Heart left ventricle (tissue), 16 donors: ENCODE results near the gene TRNP1. TPM values are rescaled to one million over a fixed set of nuclear protein-coding genes. Genes with fewer than 3 reads are reported as not detected.

Experiments used
- ATAC-seq, 4 donors: fragments of 200-7000 bp; cut with Tn5 transposase; one replicate each; pipeline ENCODE4 v1.9.1; 2020 to 2022; ENCODE audit warnings: moderate library complexity in 4 of 4, mild to moderate bottlenecking in 3 of 4, moderate number of reproducible peaks in 1 of 4
- DNase-seq, 5 donors: peaks; one replicate each; pipeline ENCODE4 v3.0.0-alpha.2; 2020
- H3K27ac ChIP-seq, 12 donors: fragments of 200-600 bp; sonication (generic) in 4 of 12; one replicate each; pipeline versions ENCODE4 v1.5.0 to v1.8.0; 2016 to 2022; ENCODE audit warnings: mild to moderate bottlenecking in 2 of 12
- H3K27me3 ChIP-seq, 9 donors: fragments of 200-600 bp; sonication (generic) in 2 of 9; one replicate each; pipeline versions ENCODE4 v1.5.1 to v1.8.0; 2016 to 2022; ENCODE audit warnings: mild to moderate bottlenecking in 3 of 9
- H3K36me3 ChIP-seq, 9 donors: fragments of 200-600 bp; sonication (generic) in 2 of 9; one replicate each; pipeline versions ENCODE4 v1.5.0 to v1.8.0; 2018 to 2022; ENCODE audit warnings: mild to moderate bottlenecking in 2 of 9
- H3K4me1 ChIP-seq, 12 donors: fragments of 200-600 bp; sonication (generic) in 4 of 12; one replicate each; pipeline versions ENCODE4 v1.5.0 to v1.8.0; 2016 to 2022; ENCODE audit warnings: mild to moderate bottlenecking in 3 of 12
- H3K4me3 ChIP-seq, 12 donors: fragments of 200-600 bp; sonication (generic) in 4 of 12; one replicate each; pipeline versions ENCODE4 v1.5.0 to v1.8.0; 2017 to 2022; ENCODE audit warnings: mild to moderate bottlenecking in 9 of 12, moderate library complexity in 4 of 12
- H3K9me3 ChIP-seq, 12 donors: fragments of 200-600 bp; sonication (generic) in 4 of 12; one replicate each; pipeline versions ENCODE4 v1.5.0 to v1.8.0; 2016 to 2022; ENCODE audit warnings: mild to moderate bottlenecking in 1 of 12
- CTCF ChIP-seq, 12 donors: fragments of 200-600 bp; sonication (generic) in 4 of 12; IDR thresholded peaks; one replicate each; pipeline versions ENCODE4 v1.5.0 to v1.8.0; 2018 to 2022; ENCODE audit warnings: antibody characterized with exemption in 12 of 12, mild to moderate bottlenecking in 5 of 12
- POLR2A ChIP-seq, 2 donors: fragments of 450-650 bp; IDR thresholded peaks; one replicate each; pipeline ENCODE4 v1.6.1; 2017; ENCODE audit warnings: antibody characterized with exemption in 2 of 2, mild to moderate bottlenecking in 2 of 2, moderate library complexity in 2 of 2
- WGBS, 4 donors: extraction: QIAGEN DNeasy Blood & Tissue Kit in 2 of 4; methylation state at CpG; one replicate each; pipeline versions ENCODE4 v1.1.5 to v1.1.7; 2013 to 2018; 5-methylcytosine and 5-hydroxymethylcytosine counted together
- intact Hi-C, 10 donors: fragments of 100-400 bp; cut with DNase I; formaldehyde crosslinking; loops; one replicate each; pipeline versions ENCODE4 v1.11.1 to v1.14.2; 2022
- long read RNA-seq, 3 donors: library from polyadenylated mRNA; unstranded; transcript quantifications; one replicate each; pipeline ENCODE4 v2.0.0, GENCODE V29; 2020 to 2021
- polyA plus RNA-seq, 2 donors: library from polyadenylated mRNA; stranded (reverse); fragments of 200-250 nt; gene quantifications; one replicate each; pipeline ENCODE4 v1.2.3, GENCODE V29; 2013
- total RNA-seq, 9 donors: library from RNA; depleted of rRNA in 2 of 9; stranded (reverse); fragments of >200 nt in 2 of 9; fragmentation: NEBNext Ultra II Directional in 3 of 9; extraction: Animal tissue kit (Norgen Biotek cat#: 25700) in 3 of 9; gene quantifications; one replicate each; pipeline versions ENCODE4 v1.1.0 to v1.2.4, GENCODE V29; 2016 to 2023
- donor health status: ischemic (EF 13 %, LVEDD 7.1; RV severe dilation, severe dysfunction).
- donor health status: healthy with polysubstance abuse.
- donor health status: DM: no; HTN: yes; CAD: no.
- donor health status: DM: no; HTN: no; CAD: no.
- donor health status: ischemic (EF 25% LVEDD 6.9; RV normal size, moderate dysfunction).
- donor health status: ischemic (EF 25% LVEDD 5.7; RV mildly dilated, moderate dysfunction).
- donor health status: healthy.
- donor health status: DM: yes; HTN: yes; CAD: no.
- donor health status: ischemic (EF 35%, LVEDD 5.7; RV mildly dilated, moderate dysfunction).
- donor health status: nonischemic (EF 11% LVEDD 7.7; RV severe dilation, severe dysfunction).
- donor health status: DM: yes; HTN: yes; CAD: no.
- donor health status: PGD.
- donor health status: ischemic (EF 29% LVEDD 5.4; RV normal size, mild dysfunction).
- donor health status: nonischemic (EF 23%, LVEDD 6.1; RV moderate dilation, normal function).

The TRNP1 gene
- total RNA-seq (10 to 100 TPM; 16.6 to 68.5 (median 21.7) TPM), polyA plus RNA-seq (10 to 100 TPM; 18.4 to 38.9 TPM)
- long read RNA-seq, donor 1, transcript TRNP1-201 (2 exons, 1,958 nt), result major isoform, 38 of 56 reads
- long read RNA-seq, donor 1, transcript TRNP1-202 (2 exons, 575 nt), result minor isoform, 11 of 56 reads
- long read RNA-seq, donor 1, partial matches to known transcripts, result 0 of 56 reads
- long read RNA-seq, donor 1, other reads (novel, unspliced or antisense), result 7 of 56 reads
- long read RNA-seq, donor 2, result 0 reads
- long read RNA-seq, donor 3, transcript TRNP1-201 (2 exons, 1,958 nt), result major isoform, 31 of 42 reads
- long read RNA-seq, donor 3, transcript TRNP1-202 (2 exons, 575 nt), result minor isoform, 5 of 42 reads
- long read RNA-seq, donor 3, partial matches to known transcripts, result 0 of 42 reads
- long read RNA-seq, donor 3, other reads (novel, unspliced or antisense), result 6 of 42 reads

GRCh38 chr1:26993237-26994019 is at the start of gene TRNP1:
TRNP1 (plus strand) TSS chr1:26993692; CDS start chr1:26993787, 95 bp downstream.
- intact Hi-C loops, result loop anchor here in 1 of 10 donors (10.0 kb wide), 1 partner anchor 51 kb away; no protein-coding TSS in a partner anchor
- 0 to 1% (median 0%) methylated on average over 4 to 57 of the region's 61 CpGs for WGBS, 4 donors
- H3K36me3 ChIP-seq, result no peaks in the 10 kb centered on the region
- H3K27ac ChIP-seq, result peak within 1 kb of the TSS in 10 of 12 donors; percentile 46 to 79 (median 61)
- peaks cover 6 to 44% (median 25%) of the 10 kb centered on the region in 12 donors for H3K4me1 ChIP-seq
- ATAC-seq (peak; percentile 53 to 75 (median 70)), DNase-seq (peak; percentile 60 to 86 (median 74))
- peak within 1 kb of the TSS; percentile 62 to 92 (median 68) for H3K4me3 ChIP-seq
- no peak for TF ChIP-seq CTCF (IDR thresholded peaks at IDR 0.05)
- peak in 1 of 2 donors; percentile 50 for TF ChIP-seq POLR2A (IDR thresholded peaks at IDR 0.05)
- no peaks in the 10 kb centered on the region for H3K9me3 ChIP-seq
- peaks cover 0 to 41% (median 13%) of the 10 kb centered on the region in 9 donors for H3K27me3 ChIP-seq

GRCh38 chr1:26945138-26945537 is 48.4 kb upstream of the TRNP1 start:
- 76 to 82% (median 79%) methylated on average over 2 of the region's 2 CpGs for WGBS, 4 donors
- peaks cover 0 to 41% (median 11%) of the 10 kb centered on the region in 12 donors for H3K4me1 ChIP-seq
- H3K9me3 ChIP-seq, result no peaks in the 10 kb centered on the region
- H3K27ac ChIP-seq, result peak overlapping the region in 9 of 12 donors; percentile 39 to 79 (median 61)
- ATAC-seq (no peak), DNase-seq (no peak)
- peaks cover 0 to 66% (median 56%) of the 10 kb centered on the region in 9 donors for H3K36me3 ChIP-seq
- intact Hi-C loops, result no loop called here
- no peaks in the 10 kb centered on the region for H3K27me3 ChIP-seq
- TF ChIP-seq CTCF (IDR thresholded peaks at IDR 0.05) (no peak), POLR2A (IDR thresholded peaks at IDR 0.05) (no peak)
- no peak overlapping the region for H3K4me3 ChIP-seq

GRCh38 chr1:26945728-26946127 is 47.8 kb upstream of the TRNP1 start:
- peak overlapping the region in 10 of 12 donors; percentile 39 to 79 (median 59) for H3K27ac ChIP-seq
- H3K27me3 ChIP-seq, result no peaks in the 10 kb centered on the region
- intact Hi-C loops, result no loop called here
- no peak overlapping the region for H3K4me3 ChIP-seq
- peak in 3 of 5 donors; percentile 25 to 49 (median 25) for DNase-seq
- peaks cover 0 to 40% (median 11%) of the 10 kb centered on the region in 12 donors for H3K4me1 ChIP-seq
- H3K36me3 ChIP-seq, result peaks cover 0 to 66% (median 56%) of the 10 kb centered on the region in 9 donors
- ATAC-seq, result peak; percentile 34 to 77 (median 64)
- 55 to 78% (median 72%) methylated on average over 8 of the region's 8 CpGs for WGBS, 4 donors
- H3K9me3 ChIP-seq, result no peaks in the 10 kb centered on the region
- TF ChIP-seq CTCF (IDR thresholded peaks at IDR 0.05) (no peak), POLR2A (IDR thresholded peaks at IDR 0.05) (no peak)
